ENCODE measurements around the gene FAM114A2. TPM values are rescaled to one million over a fixed set of nuclear protein-coding genes. Genes with fewer than 3 reads are reported as not detected.

The FAM114A2 gene
- total RNA-seq, 5 donors from 2014 or later (not counting 1 experiment from before 2014, with no cell fraction given) = 28.4 to 37.3 (median 34.5) TPM

DNA sequence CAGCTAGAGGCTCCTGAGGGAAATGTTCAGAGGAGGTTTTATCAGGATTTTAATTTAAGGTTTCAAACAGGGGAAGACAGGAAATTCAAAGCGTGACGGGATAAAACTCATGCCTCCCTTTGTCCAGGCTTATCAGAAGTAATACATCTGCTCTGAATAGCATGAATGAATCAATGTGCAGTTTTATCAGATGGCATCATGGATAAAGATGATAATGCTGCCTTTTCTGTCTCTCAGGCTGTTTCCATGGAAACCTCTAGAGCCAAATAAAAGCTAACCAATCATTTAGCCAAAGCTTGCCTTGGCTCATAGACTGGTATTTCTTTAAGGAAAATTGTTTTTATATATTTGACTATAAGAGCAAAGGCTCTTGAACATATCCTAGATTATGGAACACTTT lies 16.5 kb upstream of the FAM114A2 start:
- no peak for ATAC-seq (replicated peaks in 1 of 4)
- Histone ChIP-seq H3K4me3 (ENCODE audit: control insufficient read depth in 1 of 2, extremely low read depth in 1 of 2, low read length in 1 of 2) (no peak overlapping the region), H3K27me3 (replicated peaks in 1 of 2; ENCODE audit: control insufficient read depth in 2 of 2, extremely low read depth in 1 of 2, insufficient read depth in 2 of 2, low read length in 1 of 2) (no peaks in the 10 kb centered on the region), H3K36me3 (ENCODE audit: control insufficient read depth in 2 of 2, extremely low read depth in 1 of 2, insufficient read depth in 1 of 2, low read length in 1 of 2) (peaks cover 0 to 22% of the 10 kb centered on the region in 2 donors), H3K4me1 (ENCODE audit: control insufficient read depth in 1 of 2, extremely low read depth in 1 of 2, insufficient read depth in 2 of 2, low read length in 2 of 2) (peaks cover 0 to 8% of the 10 kb centered on the region in 2 experiments), H3K9me3 (no peaks in the 10 kb centered on the region), H3K27ac (ENCODE audit: low read length) (no peak overlapping the region)
- no peak for DNase-seq
- CTCF ChIA-PET = interaction anchor here in 1 of 2 donors (0.6 kb wide), 1 partner anchor 305 kb away, joined by 4 read pairs; no protein-coding TSS in a partner anchor
- Mint-ChIP-seq H3K4me1 (peaks cover 29 to 35% (median 33%) of the 10 kb centered on the region in 3 donors), H3K27ac (no peak overlapping the region), H3K4me3 (no peak overlapping the region), H3K9me3 (no peaks in the 10 kb centered on the region), H3K36me3 (peaks cover 48% of the 10 kb centered on the region), H3K27me3 (no peaks in the 10 kb centered on the region)
- POLR2A ChIA-PET = no interaction called here
- no CpG with 5 or more reads among the region's 2 CpGs for WGBS (ENCODE audit: insufficient coverage)

DNA sequence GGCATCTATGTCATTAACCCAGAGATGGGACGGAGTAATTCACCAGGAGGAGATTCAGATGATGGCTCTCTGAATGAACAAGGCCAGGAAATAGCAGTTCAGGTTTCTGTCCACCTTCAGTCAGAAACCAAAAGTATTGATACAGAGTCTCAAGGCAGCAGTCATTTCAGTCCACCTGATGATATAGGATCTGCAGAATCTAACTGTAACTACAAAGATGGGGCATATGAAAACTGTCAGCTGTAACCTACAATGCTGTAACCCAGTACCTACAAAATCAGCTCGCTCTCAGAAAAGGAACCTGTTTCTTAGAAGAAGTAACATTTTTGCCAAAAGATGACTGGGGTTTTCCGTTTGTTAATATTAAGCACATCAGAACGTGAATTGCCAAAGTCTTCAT lies 14.8 kb upstream of the FAM114A2 start:
- POLR2A ChIA-PET = no interaction called here
- H3K27ac Mint-ChIP-seq = no peak overlapping the region

DNA sequence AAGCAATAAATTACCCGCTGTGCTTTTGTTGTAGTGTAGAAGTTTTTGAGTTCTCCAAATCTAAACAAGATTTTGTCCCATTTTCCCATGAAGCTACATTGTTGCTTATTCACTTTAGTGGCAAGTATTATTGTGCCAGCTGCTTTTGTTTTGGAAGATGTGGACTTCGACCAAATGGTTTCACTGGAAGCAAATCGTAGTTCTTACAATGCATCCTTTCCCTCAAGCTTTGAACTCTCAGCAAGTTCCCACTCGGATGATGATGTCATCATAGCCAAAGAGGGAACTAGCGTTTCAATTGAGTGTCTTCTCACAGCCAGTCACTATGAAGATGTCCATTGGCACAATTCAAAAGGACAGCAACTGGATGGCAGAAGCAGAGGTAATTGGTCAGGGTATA lies 10.9 kb upstream of the FAM114A2 start:
- ChIA-PET CTCF (interaction anchor here in 1 of 2 donors (0.9 kb wide), 2 partner anchors 11 to 23 kb away, joined by 4 read pairs; partner anchors contain the start of genes FAM114A2 and MFAP3), POLR2A (no interaction called here)
- peaks cover 66% of the 10 kb centered on the region for H3K36me3 Mint-ChIP-seq
- no peak for ATAC-seq (replicated peaks in 1 of 4)
- no peak overlapping the region for H3K27ac Mint-ChIP-seq
- peaks cover 0 to 13% of the 10 kb centered on the region in 2 experiments for H3K4me1 ChIP-seq (ENCODE audit: control insufficient read depth in 1 of 2, extremely low read depth in 1 of 2, insufficient read depth in 2 of 2, low read length in 2 of 2)
- 100% methylated on average over 2 of the region's 5 CpGs for WGBS (ENCODE audit: insufficient coverage)
- H3K9me3 Mint-ChIP-seq = no peaks in the 10 kb centered on the region
- H3K27me3 Mint-ChIP-seq = no peaks in the 10 kb centered on the region
- DNase-seq = no peak
- no peaks in the 10 kb centered on the region for H3K27me3 ChIP-seq (replicated peaks in 1 of 2; ENCODE audit: control insufficient read depth in 2 of 2, extremely low read depth in 1 of 2, insufficient read depth in 2 of 2, low read length in 1 of 2)
- no peaks in the 10 kb centered on the region for H3K9me3 ChIP-seq
- no peak overlapping the region for H3K4me3 ChIP-seq (ENCODE audit: control insufficient read depth in 1 of 2, extremely low read depth in 1 of 2, low read length in 1 of 2)
- no peak overlapping the region for H3K4me3 Mint-ChIP-seq
- peaks cover 49 to 54% (median 53%) of the 10 kb centered on the region in 3 donors for H3K4me1 Mint-ChIP-seq
- H3K27ac ChIP-seq (ENCODE audit: low read length) = no peak overlapping the region
- peaks cover under 1 to 31% of the 10 kb centered on the region in 2 donors for H3K36me3 ChIP-seq (ENCODE audit: control insufficient read depth in 2 of 2, extremely low read depth in 1 of 2, insufficient read depth in 1 of 2, low read length in 1 of 2)

More for the DNA sequence above, 14.8 kb upstream of the FAM114A2 start:
- Mint-ChIP-seq H3K36me3 (peaks cover 61% of the 10 kb centered on the region), H3K4me1 (peaks cover 28 to 37% (median 35%) of the 10 kb centered on the region in 3 donors), H3K9me3 (no peaks in the 10 kb centered on the region), H3K4me3 (no peak overlapping the region), H3K27me3 (no peaks in the 10 kb centered on the region)
- Histone ChIP-seq H3K27me3 (replicated peaks in 1 of 2; ENCODE audit: control insufficient read depth in 2 of 2, extremely low read depth in 1 of 2, insufficient read depth in 2 of 2, low read length in 1 of 2) (no peaks in the 10 kb centered on the region), H3K4me1 (ENCODE audit: control insufficient read depth in 1 of 2, extremely low read depth in 1 of 2, insufficient read depth in 2 of 2, low read length in 2 of 2) (no peaks in the 10 kb centered on the region), H3K4me3 (ENCODE audit: control insufficient read depth in 1 of 2, extremely low read depth in 1 of 2, low read length in 1 of 2) (no peak overlapping the region), H3K36me3 (ENCODE audit: control insufficient read depth in 2 of 2, extremely low read depth in 1 of 2, insufficient read depth in 1 of 2, low read length in 1 of 2) (peaks cover 0 to 28% of the 10 kb centered on the region in 2 donors), H3K27ac (ENCODE audit: low read length) (no peak overlapping the region), H3K9me3 (no peaks in the 10 kb centered on the region)
- CTCF ChIA-PET = interaction anchor here in 1 of 2 donors (0.8 kb wide), 1 partner anchor 19 kb away, joined by 3 read pairs; no protein-coding TSS in a partner anchor
- ATAC-seq (replicated peaks in 1 of 4) = no peak
- DNase-seq = no peak
- 63% methylated on average over 2 of the region's 4 CpGs for WGBS (ENCODE audit: insufficient coverage)

DNA sequence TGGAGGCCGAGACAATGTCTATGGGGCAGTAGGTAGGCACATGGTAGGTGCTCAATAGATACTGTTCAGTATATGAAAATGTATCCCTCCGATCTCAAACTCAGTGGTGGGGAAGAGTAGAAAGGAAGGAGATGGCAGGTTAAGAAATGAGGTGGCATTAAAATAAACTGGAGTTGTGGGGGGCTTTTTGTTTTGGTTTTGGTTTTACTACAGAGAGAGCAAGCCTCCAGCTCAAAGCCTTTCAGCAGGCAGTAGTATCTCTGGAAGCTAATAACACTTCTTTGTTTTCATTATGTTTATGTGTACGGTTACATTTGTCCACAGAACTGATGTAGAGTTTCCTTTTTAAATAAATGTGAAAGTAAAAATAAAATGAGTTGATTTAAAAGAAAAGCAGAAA lies 8.6 kb upstream of the FAM114A2 start:
- Mint-ChIP-seq H3K4me1 (peaks cover 69 to 71% (median 69%) of the 10 kb centered on the region in 3 donors), H3K4me3 (no peak overlapping the region), H3K27me3 (no peaks in the 10 kb centered on the region), H3K36me3 (peaks cover 45% of the 10 kb centered on the region), H3K27ac (peak overlapping the region in 1 of 2 donors; percentile 29), H3K9me3 (no peaks in the 10 kb centered on the region)
- H3K27me3 ChIP-seq (replicated peaks in 1 of 2; ENCODE audit: control insufficient read depth in 2 of 2, extremely low read depth in 1 of 2, insufficient read depth in 2 of 2, low read length in 1 of 2) = no peaks in the 10 kb centered on the region
- H3K4me1 ChIP-seq (ENCODE audit: control insufficient read depth in 1 of 2, extremely low read depth in 1 of 2, insufficient read depth in 2 of 2, low read length in 2 of 2) = peaks cover 0 to 13% of the 10 kb centered on the region in 2 experiments
- H3K36me3 ChIP-seq (ENCODE audit: control insufficient read depth in 2 of 2, extremely low read depth in 1 of 2, insufficient read depth in 1 of 2, low read length in 1 of 2) = peaks cover 3 to 23% of the 10 kb centered on the region in 2 donors
- H3K4me3 ChIP-seq (ENCODE audit: control insufficient read depth in 1 of 2, extremely low read depth in 1 of 2, low read length in 1 of 2) = no peak overlapping the region
- H3K27ac ChIP-seq (ENCODE audit: low read length) = no peak overlapping the region
- WGBS (ENCODE audit: insufficient coverage) = 100% methylated on average over 1 of the region's 3 CpGs
- ChIA-PET CTCF (interaction anchor here in 1 of 2 donors (1.7 kb wide), 1 partner anchor 25 kb away, joined by 5 read pairs; no protein-coding TSS in a partner anchor), POLR2A (interaction anchor here in 1 of 2 donors (0.6 kb wide), 1 partner anchor 10 kb away, joined by 4 read pairs; no protein-coding TSS in a partner anchor)
- DNase-seq (no peak), ATAC-seq (replicated peaks in 1 of 4) (no peak)
- H3K9me3 ChIP-seq = no peaks in the 10 kb centered on the region

GRCh38 chr5:154046486-154046885 lies 7.8 kb upstream of the FAM114A2 start:
- ATAC-seq (replicated peaks in 1 of 4) = no peak
- Mint-ChIP-seq H3K27me3 (no peaks in the 10 kb centered on the region), H3K4me3 (no peak overlapping the region), H3K9me3 (no peaks in the 10 kb centered on the region), H3K36me3 (peaks cover 41% of the 10 kb centered on the region), H3K27ac (no peak overlapping the region), H3K4me1 (peaks cover 72% of the 10 kb centered on the region in 3 donors)
- no peak for DNase-seq
- Histone ChIP-seq H3K4me1 (ENCODE audit: control insufficient read depth in 1 of 2, extremely low read depth in 1 of 2, insufficient read depth in 2 of 2, low read length in 2 of 2) (peaks cover 4 to 13% of the 10 kb centered on the region in 2 experiments), H3K27me3 (replicated peaks in 1 of 2; ENCODE audit: control insufficient read depth in 2 of 2, extremely low read depth in 1 of 2, insufficient read depth in 2 of 2, low read length in 1 of 2) (no peaks in the 10 kb centered on the region), H3K9me3 (no peaks in the 10 kb centered on the region), H3K4me3 (ENCODE audit: control insufficient read depth in 1 of 2, extremely low read depth in 1 of 2, low read length in 1 of 2) (no peak overlapping the region), H3K27ac (ENCODE audit: low read length) (no peak overlapping the region), H3K36me3 (ENCODE audit: control insufficient read depth in 2 of 2, extremely low read depth in 1 of 2, insufficient read depth in 1 of 2, low read length in 1 of 2) (peaks cover 3 to 23% of the 10 kb centered on the region in 2 donors)
- ChIA-PET CTCF (interaction anchor here (0.6 to 1.7 kb wide), 2 partner anchors 26 kb away, joined by 3 to 5 read pairs; no protein-coding TSS in a partner anchor), POLR2A (no interaction called here)
- WGBS (ENCODE audit: insufficient coverage) = 97% methylated on average over 5 of the region's 7 CpGs

- H3K4me1 Mint-ChIP-seq = peaks cover 77 to 81% (median 78%) of the 10 kb centered on the region in 3 donors
- peak overlapping the region in 1 of 3 donors; percentile 40 for H3K4me3 Mint-ChIP-seq
- DNase-seq (peak in 1 of 35 experiments; percentile 14), ATAC-seq (replicated peaks in 1 of 4) (no peak)
- CTCF ChIA-PET = no interaction called here
- peaks cover 29% of the 10 kb centered on the region for H3K36me3 Mint-ChIP-seq
- H3K9me3 Mint-ChIP-seq = no peaks in the 10 kb centered on the region
- H3K36me3 ChIP-seq (ENCODE audit: control insufficient read depth in 2 of 2, extremely low read depth in 1 of 2, insufficient read depth in 1 of 2, low read length in 1 of 2) = peaks cover 3 to 13% of the 10 kb centered on the region in 2 donors
- H3K27me3 Mint-ChIP-seq = no peaks in the 10 kb centered on the region
- H3K4me1 ChIP-seq (ENCODE audit: control insufficient read depth in 1 of 2, extremely low read depth in 1 of 2, insufficient read depth in 2 of 2, low read length in 2 of 2) = peaks cover 9 to 13% of the 10 kb centered on the region in 2 experiments
- no peak overlapping the region for H3K4me3 ChIP-seq (ENCODE audit: control insufficient read depth in 1 of 2, extremely low read depth in 1 of 2, low read length in 1 of 2)
- no peaks in the 10 kb centered on the region for H3K27me3 ChIP-seq (replicated peaks in 1 of 2; ENCODE audit: control insufficient read depth in 2 of 2, extremely low read depth in 1 of 2, insufficient read depth in 2 of 2, low read length in 1 of 2)
- H3K27ac ChIP-seq (ENCODE audit: low read length) = no peak overlapping the region
- H3K27ac Mint-ChIP-seq = peak overlapping the region in 1 of 2 donors; percentile 50
- H3K9me3 ChIP-seq = no peaks in the 10 kb centered on the region
- POLR2A ChIA-PET = no interaction called here
- whole genome bisulfite sequencing (ENCODE audit: insufficient coverage) = no CpG with 5 or more reads among the region's 2 CpGs
Observed at GRCh38 chr5:154044581-154044980, 5.9 kb upstream of the FAM114A2 start.

All from T-cell (primary cell).